ENCODE results near the gene TBC1D24. TPM values are rescaled to one million over a fixed set of nuclear protein-coding genes. Genes with fewer than 3 reads are reported as not detected.

The TBC1D24 gene
- total and polyA plus RNA-seq, 2 donors (not counting 1 experiment from before 2014, with no cell fraction given) = 7.1 to 9.4 TPM

DNA sequence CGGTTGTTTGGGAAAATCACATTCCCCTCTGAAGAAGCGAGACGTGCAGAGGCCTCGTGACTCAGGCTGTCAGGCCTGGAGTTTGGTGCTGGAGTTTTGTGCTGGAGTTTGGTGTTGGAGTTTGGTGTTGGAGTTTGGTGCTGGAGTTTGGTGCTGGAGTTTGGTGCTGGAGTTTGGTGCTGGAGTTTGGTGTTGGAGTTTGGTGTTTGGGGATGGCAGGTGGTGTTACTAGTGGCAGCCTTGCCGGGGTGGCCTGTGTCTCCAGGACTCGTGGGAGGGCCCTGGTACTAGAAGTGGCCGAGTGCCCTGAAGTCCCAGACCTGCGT lies 12.6 kb downstream of the TBC1D24 start:
- Histone ChIP-seq H3K4me1 (ENCODE audit: control insufficient read depth in 2 of 2, insufficient read depth in 2 of 2, low read length in 2 of 2) (peaks cover 24 to 26% of the 10 kb centered on the region in 2 donors), H3K4me2 (replicated peaks; ENCODE audit: low read depth, low read length, poor library complexity, severe bottlenecking) (peak overlapping the region; percentile 75), H4K20me1 (ENCODE audit: control insufficient read depth, insufficient read depth, low read length, poor library complexity, severe bottlenecking) (no peaks in the 10 kb centered on the region), H3K36me3 (replicated peaks in 1 of 2; ENCODE audit: control extremely low read depth in 1 of 2, control insufficient read depth in 1 of 2, extremely low read depth in 1 of 2, insufficient read depth in 2 of 2, low read length in 1 of 2) (peaks cover 0 to 3% of the 10 kb centered on the region in 2 experiments), H3K4me3 (ENCODE audit: control extremely low read depth in 1 of 5, extremely low read depth in 1 of 5, insufficient read depth in 1 of 5, low read depth in 2 of 5, low read length in 4 of 5) (peak overlapping the region in 1 of 5 experiments; percentile 19), H3K79me2 (ENCODE audit: control insufficient read depth, insufficient read depth, low read length) (peaks cover 58% of the 10 kb centered on the region), H3K27me3 (replicated peaks in 1 of 4; ENCODE audit: control extremely low read depth in 1 of 4, control insufficient read depth in 3 of 4, insufficient read depth in 4 of 4, low read length in 3 of 4) (no peaks in the 10 kb centered on the region), H3K27ac (ENCODE audit: low read length in 2 of 2) (peak overlapping the region in 1 of 2 donors; percentile 23), H2AFZ (ENCODE audit: insufficient read depth, low read depth, low read length, poor library complexity, severe bottlenecking) (peak overlapping the region; percentile 68), H3K9me3 (ENCODE audit: control extremely low read depth in 1 of 3, control insufficient read depth in 2 of 3, insufficient read depth in 1 of 3, low read length in 2 of 3) (no peaks in the 10 kb centered on the region), H3K9ac (ENCODE audit: low read length) (peak overlapping the region; percentile 29)
- Mint-ChIP-seq H3K4me1 (peaks cover 19% of the 10 kb centered on the region), H3K4me3 (peak overlapping the region; percentile 78), H3K9me3 (ENCODE audit: insufficient read depth) (no peaks in the 10 kb centered on the region), H3K27me3 (no peaks in the 10 kb centered on the region), H3K27ac (peak overlapping the region; percentile 90)
- 47% methylated on average over 8 of the region's 8 CpGs for WGBS (ENCODE audit: insufficient coverage)
- ChIA-PET CTCF (interaction anchor here (0.9 to 4.8 kb wide), 9 partner anchors 12 to 347 kb away, joined by 3 to 31 read pairs (median 4); partner anchors contain the start of genes ABCA3, CCNF, NTN3 and TBC1D24), POLR2A (interaction anchor here (1.3 kb wide), 1 partner anchor 45 kb away, joined by 3 read pairs; no protein-coding TSS in a partner anchor)
- intact Hi-C loops (cut with micrococcal nuclease) = loop anchor here (1.0 kb wide), 5 partner anchors 12 to 292 kb away; partner anchors contain the start of genes ATP6V0C, CCNF, TBC1D24 and TEDC2
- no peak for TF ChIP-seq EZH2 (IDR thresholded peaks at IDR 0.05; ENCODE audit: borderline replicate concordance, insufficient read depth, low read depth, low read length, poor library complexity, severe bottlenecking)
- TF ChIP-seq, protein P1, sequence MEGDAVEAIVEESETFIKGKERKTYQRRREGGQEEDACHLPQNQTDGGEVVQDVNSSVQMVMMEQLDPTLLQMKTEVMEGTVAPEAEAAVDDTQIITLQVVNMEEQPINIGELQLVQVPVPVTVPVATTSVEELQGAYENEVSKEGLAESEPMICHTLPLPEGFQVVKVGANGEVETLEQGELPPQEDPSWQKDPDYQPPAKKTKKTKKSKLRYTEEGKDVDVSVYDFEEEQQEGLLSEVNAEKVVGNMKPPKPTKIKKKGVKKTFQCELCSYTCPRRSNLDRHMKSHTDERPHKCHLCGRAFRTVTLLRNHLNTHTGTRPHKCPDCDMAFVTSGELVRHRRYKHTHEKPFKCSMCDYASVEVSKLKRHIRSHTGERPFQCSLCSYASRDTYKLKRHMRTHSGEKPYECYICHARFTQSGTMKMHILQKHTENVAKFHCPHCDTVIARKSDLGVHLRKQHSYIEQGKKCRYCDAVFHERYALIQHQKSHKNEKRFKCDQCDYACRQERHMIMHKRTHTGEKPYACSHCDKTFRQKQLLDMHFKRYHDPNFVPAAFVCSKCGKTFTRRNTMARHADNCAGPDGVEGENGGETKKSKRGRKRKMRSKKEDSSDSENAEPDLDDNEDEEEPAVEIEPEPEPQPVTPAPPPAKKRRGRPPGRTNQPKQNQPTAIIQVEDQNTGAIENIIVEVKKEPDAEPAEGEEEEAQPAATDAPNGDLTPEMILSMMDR (IDR thresholded peaks at IDR 0.05) = no peak
- DNase-seq = no peak
- ATAC-seq (ENCODE audit: low read depth) = no peak

DNA sequence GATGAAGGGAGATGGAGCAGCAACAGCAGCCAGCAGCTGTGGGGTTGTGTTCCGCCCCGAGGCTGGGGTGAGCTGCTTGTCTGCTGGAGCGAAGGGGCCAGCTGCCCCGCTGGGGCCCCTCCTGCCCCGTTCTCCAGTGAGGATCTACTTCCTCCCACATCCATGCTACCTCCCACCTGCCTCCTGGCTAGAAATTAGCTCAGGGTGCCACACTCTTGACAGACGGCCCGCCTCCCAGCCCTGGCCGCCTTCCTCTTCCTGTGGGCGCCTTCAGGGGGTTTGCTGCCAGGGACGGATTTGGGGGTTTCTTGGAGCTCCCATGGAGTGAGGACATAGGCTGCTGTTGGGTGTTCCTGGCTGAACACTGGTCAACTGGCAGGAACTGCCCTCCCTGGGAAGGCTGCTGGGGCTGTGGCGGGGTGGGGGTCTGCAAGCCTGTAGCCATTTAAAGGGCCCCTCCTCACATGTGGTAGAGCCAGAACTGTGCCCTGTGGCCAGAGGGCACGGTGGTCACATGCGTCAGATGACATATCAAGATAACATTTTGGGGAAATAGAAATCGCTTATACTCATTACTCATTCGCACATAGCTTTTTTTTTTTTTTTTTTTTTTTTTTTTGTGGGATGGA lies 13.1 kb downstream of the TBC1D24 start:
- Histone ChIP-seq H2AFZ (ENCODE audit: insufficient read depth, low read depth, low read length, poor library complexity, severe bottlenecking) (peak overlapping the region; percentile 68), H3K27me3 (replicated peaks in 1 of 4; ENCODE audit: control extremely low read depth in 1 of 4, control insufficient read depth in 3 of 4, insufficient read depth in 4 of 4, low read length in 3 of 4) (no peaks in the 10 kb centered on the region), H3K36me3 (replicated peaks in 1 of 2; ENCODE audit: control extremely low read depth in 1 of 2, control insufficient read depth in 1 of 2, extremely low read depth in 1 of 2, insufficient read depth in 2 of 2, low read length in 1 of 2) (peaks cover 0 to 3% of the 10 kb centered on the region in 2 experiments), H3K79me2 (ENCODE audit: control insufficient read depth, insufficient read depth, low read length) (peaks cover 54% of the 10 kb centered on the region), H3K4me3 (ENCODE audit: control extremely low read depth in 1 of 5, extremely low read depth in 1 of 5, insufficient read depth in 1 of 5, low read depth in 2 of 5, low read length in 4 of 5) (no peak overlapping the region), H3K9me3 (ENCODE audit: control extremely low read depth in 1 of 3, control insufficient read depth in 2 of 3, insufficient read depth in 1 of 3, low read length in 2 of 3) (no peaks in the 10 kb centered on the region), H3K9ac (ENCODE audit: low read length) (no peak overlapping the region), H3K4me2 (replicated peaks; ENCODE audit: low read depth, low read length, poor library complexity, severe bottlenecking) (peak overlapping the region; percentile 75), H4K20me1 (ENCODE audit: control insufficient read depth, insufficient read depth, low read length, poor library complexity, severe bottlenecking) (no peaks in the 10 kb centered on the region), H3K4me1 (ENCODE audit: control insufficient read depth in 2 of 2, insufficient read depth in 2 of 2, low read length in 2 of 2) (peaks cover 24 to 26% of the 10 kb centered on the region in 2 donors), H3K27ac (ENCODE audit: low read length in 2 of 2) (no peak overlapping the region)
- Mint-ChIP-seq H3K4me1 (peaks cover 19% of the 10 kb centered on the region), H3K27me3 (no peaks in the 10 kb centered on the region), H3K9me3 (ENCODE audit: insufficient read depth) (no peaks in the 10 kb centered on the region), H3K27ac (peak overlapping the region; percentile 37), H3K4me3 (no peak overlapping the region)
- intact Hi-C loops (cut with micrococcal nuclease) = loop anchor here (1.0 kb wide), 5 partner anchors 13 to 293 kb away; partner anchors contain the start of genes ATP6V0C, CCNF, TBC1D24 and TEDC2
- CTCF ChIA-PET = interaction anchor here (0.6 to 4.8 kb wide), 11 partner anchors 12 to 548 kb away, joined by 3 to 31 read pairs (median 4); partner anchors contain the start of genes ABCA3, AMDHD2, CCNF and TBC1D24
- POLR2A ChIA-PET = interaction anchor here (0.5 to 0.9 kb wide), 5 partner anchors 292 to 527 kb away, joined by 3 to 10 read pairs (median 4); partner anchors contain the start of gene RPS2
- TF ChIP-seq EZH2 (IDR thresholded peaks at IDR 0.05; ENCODE audit: borderline replicate concordance, insufficient read depth, low read depth, low read length, poor library complexity, severe bottlenecking) = no peak
- TF ChIP-seq, protein P1 (IDR thresholded peaks at IDR 0.05) = no peak
- ATAC-seq (ENCODE audit: low read depth) (no peak), DNase-seq (no peak)
- 41% methylated on average over 10 of the region's 15 CpGs for WGBS (ENCODE audit: insufficient coverage)

Data from B cell (primary cell).